Neural cell (in vitro differentiated cells): Measurements from ENCODE around the gene MUCL1. TPM values are rescaled to one million over a fixed set of nuclear protein-coding genes. Genes with fewer than 3 reads are reported as not detected.

Experiments
- H2AFZ ChIP-seq: fragments of 200-600, 300-800 bp; sonication (generic), shearing (Covaris generic); 2 replicates; pipeline ENCODE4 v1.6.0; 2014; ENCODE audit warnings: low read depth, mild to moderate bottlenecking, antibody characterized with exemption, low read length, moderate library complexity
- H3F3A ChIP-seq: fragments of 200-600 bp; shearing (Covaris generic); 2 replicates; pipeline ENCODE4 v1.6.1; 2016; ENCODE audit warnings: mild to moderate bottlenecking, moderate library complexity, mixed read lengths, antibody characterized with exemption, low read length; ENCODE audit not compliant: insufficient read depth, poor library complexity, severe bottlenecking
- H3K27ac ChIP-seq: fragments of 200-600, 300-800 bp; sonication (generic), shearing (Covaris generic); 2 replicates; pipeline ENCODE4 v1.5.1; 2014; ENCODE audit warnings: mild to moderate bottlenecking, low read length, moderate library complexity
- H3K27me3 ChIP-seq: fragments of 300-800, 200-600 bp; sonication (generic), shearing (Covaris generic); 2 replicates; pipeline ENCODE4 v1.6.0; 2014; ENCODE audit warnings: mild to moderate bottlenecking, low read depth, low read length, moderate library complexity; ENCODE audit not compliant: insufficient read depth
- H3K36me3 ChIP-seq: fragments of 300-800, 200-600 bp; sonication (generic), shearing (Covaris generic); 2 replicates; pipeline ENCODE4 v1.5.1; 2014; ENCODE audit warnings: mild to moderate bottlenecking, antibody characterized with exemption, low read length, moderate library complexity; ENCODE audit not compliant: insufficient read depth
- H3K4me2 ChIP-seq: fragments of 300-800, 200-600 bp; sonication (generic), shearing (Covaris generic); 2 replicates; pipeline ENCODE4 v1.6.0; 2014; ENCODE audit warnings: mild to moderate bottlenecking, low read length
- H3K4me3 ChIP-seq: fragments of 300-800, 200-600 bp; sonication (generic), shearing (Covaris generic); 2 replicates; pipeline ENCODE4 v1.5.1; 2014; ENCODE audit warnings: mild to moderate bottlenecking, low read length, moderate library complexity
- H3K79me2 ChIP-seq: fragments of 200-600 bp; shearing (Covaris generic); replicated peaks from 2 replicates; pipeline ENCODE4 v1.6.0; 2014; ENCODE audit warnings: mild to moderate bottlenecking, low read length, moderate library complexity; ENCODE audit not compliant: insufficient read depth
- H3K9ac ChIP-seq: fragments of 300-800, 200-600 bp; sonication (generic), shearing (Covaris generic); 2 replicates; pipeline ENCODE4 v1.6.1; 2016; ENCODE audit warnings: mild to moderate bottlenecking, low read length, mixed read lengths
- H3K9me2 ChIP-seq: fragments of 200-600 bp; shearing (Covaris generic); 2 replicates; pipeline ENCODE4 v1.6.1; 2016; ENCODE audit warnings: mild to moderate bottlenecking, low read length, mixed read lengths; ENCODE audit not compliant: insufficient read depth
- H3K9me3 ChIP-seq: fragments of 200-600, 300-800 bp; sonication (generic), shearing (Covaris generic); 2 replicates; pipeline ENCODE4 v1.6.1; 2016; ENCODE audit warnings: mild to moderate bottlenecking, mixed run types, low read length, moderate library complexity, mixed read lengths
- H4K20me1 ChIP-seq: fragments of 200-600 bp; shearing (Covaris generic); 2 replicates; pipeline ENCODE4 v1.6.1; 2016; ENCODE audit warnings: mild to moderate bottlenecking, mixed run types; ENCODE audit not compliant: insufficient read depth
- EP300 ChIP-seq: fragments of 450-650 bp; conservative IDR thresholded peaks from 2 replicates; pipeline ENCODE4 v1.6.1; 2014; ENCODE audit warnings: antibody characterized with exemption, mild to moderate bottlenecking, moderate library complexity; ENCODE audit not compliant: poor library complexity, severe bottlenecking
- EZH2 ChIP-seq: fragments of 200-600, 300-800 bp; shearing (Covaris generic), sonication (generic); IDR thresholded peaks from 2 replicates; pipeline ENCODE4 v1.6.1; 2014; ENCODE audit warnings: antibody characterized with exemption, low read length, borderline replicate concordance, mild to moderate bottlenecking; ENCODE audit not compliant: insufficient read depth, poor library complexity, severe bottlenecking
- MXI1 ChIP-seq: fragments of 450-650 bp; conservative IDR thresholded peaks from 2 replicates; pipeline ENCODE4 v1.6.1; 2014; ENCODE audit warnings: antibody characterized with exemption, mild to moderate bottlenecking; ENCODE audit not compliant: poor library complexity, severe bottlenecking
- POLR2AphosphoS5 ChIP-seq: IDR thresholded peaks from 2 replicates; pipeline ENCODE4 v1.6.1; 2012
- RAD21 ChIP-seq: fragments of 450-650 bp; conservative IDR thresholded peaks from 2 replicates; pipeline ENCODE4 v1.6.1; 2014; ENCODE audit warnings: antibody characterized with exemption, mild to moderate bottlenecking, moderate library complexity
- SMC3 ChIP-seq: fragments of 450-650 bp; conservative IDR thresholded peaks from 2 replicates; pipeline ENCODE4 v1.6.1; 2014; ENCODE audit warnings: antibody characterized with exemption, mild to moderate bottlenecking, moderate library complexity; ENCODE audit not compliant: poor library complexity
- TAF1 ChIP-seq: IDR thresholded peaks from 2 replicates; pipeline ENCODE4 v1.6.1; 2012; ENCODE audit warnings: low read depth
- polyA plus RNA-seq: library from polyadenylated mRNA; depleted of rRNA; stranded (reverse); fragments of >200 nt; gene quantifications from 2 replicates; pipeline ENCODE4 v1.2.3, GENCODE V29; 2014
- TF ChIP-seq, protein P1 (sequence below): IDR thresholded peaks from 2 replicates; pipeline ENCODE4 v1.6.1; 2012; ENCODE audit warnings: borderline replicate concordance
- TF ChIP-seq, protein P2 (sequence below): fragments of 450-650 bp; IDR thresholded peaks from 2 replicates; pipeline ENCODE4 v1.5.1; 2014; ENCODE audit warnings: antibody characterized with exemption, mild to moderate bottlenecking, moderate library complexity; ENCODE audit not compliant: poor library complexity, severe bottlenecking

The MUCL1 gene
- polyA plus RNA-seq, 1 donor from 2014 or later = not detected

GRCh38 chr12:54840244-54840865, 14.0 kb upstream of the MUCL1 start:
- no peak overlapping the region for H3K4me3 ChIP-seq
- no peak overlapping the region for H3K27ac ChIP-seq
- H3K9ac ChIP-seq = no peak overlapping the region
- no peaks in the 10 kb centered on the region for H3K9me3 ChIP-seq
- TF ChIP-seq EZH2 = no peak
- TF ChIP-seq POLR2AphosphoS5 = no peak
- TF ChIP-seq, protein P1, sequence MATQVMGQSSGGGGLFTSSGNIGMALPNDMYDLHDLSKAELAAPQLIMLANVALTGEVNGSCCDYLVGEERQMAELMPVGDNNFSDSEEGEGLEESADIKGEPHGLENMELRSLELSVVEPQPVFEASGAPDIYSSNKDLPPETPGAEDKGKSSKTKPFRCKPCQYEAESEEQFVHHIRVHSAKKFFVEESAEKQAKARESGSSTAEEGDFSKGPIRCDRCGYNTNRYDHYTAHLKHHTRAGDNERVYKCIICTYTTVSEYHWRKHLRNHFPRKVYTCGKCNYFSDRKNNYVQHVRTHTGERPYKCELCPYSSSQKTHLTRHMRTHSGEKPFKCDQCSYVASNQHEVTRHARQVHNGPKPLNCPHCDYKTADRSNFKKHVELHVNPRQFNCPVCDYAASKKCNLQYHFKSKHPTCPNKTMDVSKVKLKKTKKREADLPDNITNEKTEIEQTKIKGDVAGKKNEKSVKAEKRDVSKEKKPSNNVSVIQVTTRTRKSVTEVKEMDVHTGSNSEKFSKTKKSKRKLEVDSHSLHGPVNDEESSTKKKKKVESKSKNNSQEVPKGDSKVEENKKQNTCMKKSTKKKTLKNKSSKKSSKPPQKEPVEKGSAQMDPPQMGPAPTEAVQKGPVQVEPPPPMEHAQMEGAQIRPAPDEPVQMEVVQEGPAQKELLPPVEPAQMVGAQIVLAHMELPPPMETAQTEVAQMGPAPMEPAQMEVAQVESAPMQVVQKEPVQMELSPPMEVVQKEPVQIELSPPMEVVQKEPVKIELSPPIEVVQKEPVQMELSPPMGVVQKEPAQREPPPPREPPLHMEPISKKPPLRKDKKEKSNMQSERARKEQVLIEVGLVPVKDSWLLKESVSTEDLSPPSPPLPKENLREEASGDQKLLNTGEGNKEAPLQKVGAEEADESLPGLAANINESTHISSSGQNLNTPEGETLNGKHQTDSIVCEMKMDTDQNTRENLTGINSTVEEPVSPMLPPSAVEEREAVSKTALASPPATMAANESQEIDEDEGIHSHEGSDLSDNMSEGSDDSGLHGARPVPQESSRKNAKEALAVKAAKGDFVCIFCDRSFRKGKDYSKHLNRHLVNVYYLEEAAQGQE = no peak
- no peaks in the 10 kb centered on the region for H3K27me3 ChIP-seq
- H3K9me2 ChIP-seq = no peaks in the 10 kb centered on the region
- no peaks in the 10 kb centered on the region for H3F3A ChIP-seq
- H2AFZ ChIP-seq = no peak overlapping the region
- no peaks in the 10 kb centered on the region for H3K79me2 ChIP-seq
- H4K20me1 ChIP-seq = no peaks in the 10 kb centered on the region
- H3K36me3 ChIP-seq = no peaks in the 10 kb centered on the region
- no peak overlapping the region for H3K4me2 ChIP-seq

DNA sequence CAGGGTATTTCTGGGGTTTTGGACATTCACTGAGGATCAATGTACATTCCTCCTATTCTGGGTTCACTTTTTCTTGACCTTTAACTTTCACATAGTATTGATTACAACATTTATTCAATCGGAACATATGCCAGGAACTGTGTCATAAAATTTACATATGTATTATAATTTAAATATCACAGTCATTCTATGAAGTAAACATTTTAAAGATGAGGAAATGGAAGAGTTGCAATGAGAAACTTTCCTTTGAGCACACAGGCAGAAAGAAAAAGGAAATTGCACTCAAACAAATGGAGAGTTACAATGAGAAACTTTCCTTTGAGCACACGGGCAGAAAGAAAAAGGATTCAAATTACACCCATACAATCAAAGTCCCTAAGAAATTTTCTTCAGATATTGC, 3.1 kb downstream of the MUCL1 start:
- H3K4me2 ChIP-seq = no peak overlapping the region
- H3F3A ChIP-seq = no peaks in the 10 kb centered on the region
- no peak overlapping the region for H3K27ac ChIP-seq
- H3K9me2 ChIP-seq = no peaks in the 10 kb centered on the region
- H2AFZ ChIP-seq = no peak overlapping the region
- H3K4me3 ChIP-seq = no peak overlapping the region
- H3K9me3 ChIP-seq = no peaks in the 10 kb centered on the region
- H3K9ac ChIP-seq = no peak overlapping the region
- H3K79me2 ChIP-seq = no peaks in the 10 kb centered on the region
- no peaks in the 10 kb centered on the region for H3K36me3 ChIP-seq
- H3K27me3 ChIP-seq = no peaks in the 10 kb centered on the region
- no peaks in the 10 kb centered on the region for H4K20me1 ChIP-seq
- TF ChIP-seq RAD21 = no peak
- TF ChIP-seq, protein P1 = no peak
- no peak for TF ChIP-seq TAF1
- TF ChIP-seq MXI1 = no peak
- TF ChIP-seq EZH2 = no peak
- TF ChIP-seq SMC3 = no peak
- TF ChIP-seq POLR2AphosphoS5 = no peak
- TF ChIP-seq, protein P2, sequence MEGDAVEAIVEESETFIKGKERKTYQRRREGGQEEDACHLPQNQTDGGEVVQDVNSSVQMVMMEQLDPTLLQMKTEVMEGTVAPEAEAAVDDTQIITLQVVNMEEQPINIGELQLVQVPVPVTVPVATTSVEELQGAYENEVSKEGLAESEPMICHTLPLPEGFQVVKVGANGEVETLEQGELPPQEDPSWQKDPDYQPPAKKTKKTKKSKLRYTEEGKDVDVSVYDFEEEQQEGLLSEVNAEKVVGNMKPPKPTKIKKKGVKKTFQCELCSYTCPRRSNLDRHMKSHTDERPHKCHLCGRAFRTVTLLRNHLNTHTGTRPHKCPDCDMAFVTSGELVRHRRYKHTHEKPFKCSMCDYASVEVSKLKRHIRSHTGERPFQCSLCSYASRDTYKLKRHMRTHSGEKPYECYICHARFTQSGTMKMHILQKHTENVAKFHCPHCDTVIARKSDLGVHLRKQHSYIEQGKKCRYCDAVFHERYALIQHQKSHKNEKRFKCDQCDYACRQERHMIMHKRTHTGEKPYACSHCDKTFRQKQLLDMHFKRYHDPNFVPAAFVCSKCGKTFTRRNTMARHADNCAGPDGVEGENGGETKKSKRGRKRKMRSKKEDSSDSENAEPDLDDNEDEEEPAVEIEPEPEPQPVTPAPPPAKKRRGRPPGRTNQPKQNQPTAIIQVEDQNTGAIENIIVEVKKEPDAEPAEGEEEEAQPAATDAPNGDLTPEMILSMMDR = no peak
- TF ChIP-seq EP300 = no peak
